PC-3 (cell line): Measurements from ENCODE around the gene MAPK7. TPM values are rescaled to one million over a fixed set of nuclear protein-coding genes. Genes with fewer than 3 reads are reported as not detected.
A peak's percentile ranks its signal among the peaks of the same experiment; 100 is the strongest.

Experiments
- ATAC-seq: fragments of 200-7000 bp; cut with Tn5 transposase; 2 replicates; pipeline ENCODE4 v1.9.1; 2020; ENCODE audit warnings: mild to moderate bottlenecking, moderate library complexity
- BruUV-seq: library from RNA; stranded (reverse); fragments of 400-500 nt; replicated peaks from 2 replicates; lab custom pipeline; 2021; lab: Mats Ljungman, UMichigan
- CTCF ChIA-PET: fragments of 300-600 bp; sonication (Branson Sonifier 250); formaldehyde crosslinking; loops from one replicate; lab custom pipeline; 2022; ENCODE audit warnings: antibody characterized with exemption; lab: Charles Lee
- POLR2A ChIA-PET: fragments of 300-600 bp; sonication (Branson Sonifier 250); formaldehyde crosslinking; loops from one replicate; lab custom pipeline; 2022; ENCODE audit warnings: antibody characterized with exemption; ENCODE audit not compliant: unreplicated experiment; lab: Charles Lee
- DNase-seq: peaks from one replicate; pipeline ENCODE4 v3.0.0-alpha.2; 2015
- H2AFZ ChIP-seq: fragments of 300-600 bp; sonication (generic); 2 replicates; pipeline ENCODE4 v1.6.0; 2016; ENCODE audit warnings: antibody characterized with exemption, low read length
- H3F3A ChIP-seq: fragments of 300-600 bp; sonication (generic); one replicate; pipeline ENCODE4 v1.6.0; 2017; ENCODE audit warnings: antibody characterized with exemption, low read length, control low read depth, mild to moderate bottlenecking; ENCODE audit not compliant: unreplicated experiment
- H3K27ac ChIP-seq: fragments of 300-600 bp; sonication (generic); 2 replicates; pipeline ENCODE4 v1.5.1; 2016; ENCODE audit warnings: mild to moderate bottlenecking, low read length
- H3K27me3 ChIP-seq: fragments of 300-600 bp; sonication (generic); 2 replicates; pipeline ENCODE4 v1.6.1; 2016; ENCODE audit warnings: low read length, mixed read lengths
- H3K36me3 ChIP-seq: fragments of 300-600 bp; sonication (generic); 2 replicates; pipeline ENCODE4 v1.6.1; 2016; ENCODE audit warnings: low read depth, mixed run types, low read length, mixed read lengths
- H3K4me1 ChIP-seq: fragments of 300-600 bp; sonication (generic); 2 replicates; pipeline ENCODE4 v1.5.1; 2016; ENCODE audit warnings: low read length; ENCODE audit not compliant: insufficient read depth
- H3K4me2 ChIP-seq: fragments of 300-600 bp; sonication (generic); 2 replicates; pipeline ENCODE4 v1.6.0; 2016; ENCODE audit warnings: low read length
- H3K4me3 ChIP-seq: fragments of 300-600 bp; sonication (generic); 2 replicates; pipeline ENCODE4 v1.5.1; 2016; ENCODE audit warnings: mild to moderate bottlenecking, low read length, mixed read lengths
- H3K79me2 ChIP-seq: fragments of 300-600 bp; sonication (generic); 2 replicates; pipeline ENCODE4 v1.6.1; 2017; ENCODE audit warnings: low read length, mixed read lengths
- H3K9ac ChIP-seq: fragments of 300-600 bp; sonication (generic); 2 replicates; pipeline ENCODE4 v1.6.0; 2016; ENCODE audit warnings: mild to moderate bottlenecking, low read length
- H3K9me2 ChIP-seq: fragments of 300-600 bp; sonication (generic); replicated peaks from 2 replicates; pipeline ENCODE4 v1.6.1; 2016; ENCODE audit warnings: mixed run types, low read length, mixed read lengths
- H3K9me3 ChIP-seq: fragments of 300-600 bp; sonication (generic); 2 replicates; pipeline ENCODE4 v1.6.1; 2016; ENCODE audit warnings: low read length, mixed read lengths
- H4K20me1 ChIP-seq: fragments of 300-600 bp; sonication (generic); 2 replicates; pipeline ENCODE4 v1.6.1; 2016; ENCODE audit warnings: low read length, mixed read lengths
- CTCF ChIP-seq: fragments of 300-600 bp; sonication (generic); conservative IDR thresholded peaks from 2 replicates; pipeline ENCODE4 v1.5.1; 2017; ENCODE audit warnings: antibody characterized with exemption, low read depth, mild to moderate bottlenecking, low read length
- EZH2 ChIP-seq: fragments of 300-600 bp; sonication (generic); IDR thresholded peaks from one replicate; pipeline ENCODE4 v1.6.1; 2017; ENCODE audit warnings: antibody characterized with exemption, mild to moderate bottlenecking, low read length; ENCODE audit not compliant: unreplicated experiment
- EZH2phosphoT487 ChIP-seq: fragments of 300-600 bp; sonication (generic); IDR thresholded peaks from 2 replicates; pipeline ENCODE4 v1.6.1; 2018; ENCODE audit warnings: mild to moderate bottlenecking, antibody characterized with exemption, low read length, borderline replicate concordance
- intact Hi-C: fragments of 100-400 bp; cut with micrococcal nuclease; formaldehyde crosslinking; loops from 2 replicates; pipeline ENCODE4 v1.9.0; 2023
- total RNA-seq: library from RNA; depleted of rRNA; stranded (reverse); fragments of >200 nt; gene quantifications from 2 replicates; pipeline ENCODE4 v1.2.3, GENCODE V29; 2014

MAPK7 gene
- total RNA-seq, 1 experiment from 2014 or later: 9.8 TPM

- H3K9ac ChIP-seq: peak within 1 kb of the TSS; percentile 77
- ATAC-seq: peak; percentile 83
- H3K27me3 ChIP-seq: no peaks in the 10 kb centered on the region
- no peaks in the 10 kb centered on the region for H3K36me3 ChIP-seq
- peak within 1 kb of the TSS; percentile 59 for H3K27ac ChIP-seq
- no peaks in the 10 kb centered on the region for H3F3A ChIP-seq
- BruUV-seq: no TSS peak
- intact Hi-C loops: loop anchor here (1.0 to 10.0 kb wide), 3 partner anchors 15 to 402 kb away; no protein-coding TSS in a partner anchor
- peak within 1 kb of the TSS; percentile 79 for H3K4me3 ChIP-seq
- H2AFZ ChIP-seq: peak within 1 kb of the TSS; percentile 87
- ChIA-PET POLR2A (interaction anchor here (0.6 to 1.7 kb wide), 3 partner anchors 15 to 40 kb away, joined by 4 to 13 read pairs (median 5); no protein-coding TSS in a partner anchor), CTCF (interaction anchor here (1.1 to 1.6 kb wide), 6 partner anchors 9 to 400 kb away, joined by 3 to 17 read pairs (median 9); partner anchors contain the start of gene MAPK7)
- peak; percentile 98 for DNase-seq
- peaks cover 10% of the 10 kb centered on the region for H3K4me1 ChIP-seq
- peak within 1 kb of the TSS; percentile 89 for H3K4me2 ChIP-seq
- H3K9me2 ChIP-seq: no peaks in the 10 kb centered on the region
- no peaks in the 10 kb centered on the region for H3K9me3 ChIP-seq
- no peaks in the 10 kb centered on the region for H4K20me1 ChIP-seq
- no peak for TF ChIP-seq EZH2phosphoT487
- TF ChIP-seq CTCF: peak; percentile 98
- H3K79me2 ChIP-seq: peaks cover 4% of the 10 kb centered on the region
Observed at GRCh38 chr17:19362277-19363113, 15.8 kb upstream of the MAPK7 start, which contains the start of gene B9D1. Gene B9D1 (minus strand): TSS chr17:19362723. CDS start chr17:19362569, 154 bp downstream.

- intact Hi-C loops: loop anchor here (1.0 to 10.0 kb wide), 3 partner anchors 14 to 402 kb away; no protein-coding TSS in a partner anchor
- Histone ChIP-seq H2AFZ (peak overlapping the region; percentile 87), H3K9me2 (no peaks in the 10 kb centered on the region), H3K4me3 (peak overlapping the region; percentile 79), H3K4me2 (peak overlapping the region; percentile 89), H3K9ac (peak overlapping the region; percentile 77), H3K4me1 (peaks cover 10% of the 10 kb centered on the region), H3K9me3 (no peaks in the 10 kb centered on the region), H3K36me3 (no peaks in the 10 kb centered on the region), H4K20me1 (no peaks in the 10 kb centered on the region), H3K79me2 (peaks cover 4% of the 10 kb centered on the region), H3K27me3 (no peaks in the 10 kb centered on the region), H3F3A (no peaks in the 10 kb centered on the region), H3K27ac (no peak overlapping the region)
- ATAC-seq (no peak), DNase-seq (no peak)
- CTCF ChIA-PET: interaction anchor here (1.1 to 1.6 kb wide), 6 partner anchors 9 to 399 kb away, joined by 3 to 17 read pairs (median 9); partner anchors contain the start of gene MAPK7
- POLR2A ChIA-PET: interaction anchor here (0.6 to 1.7 kb wide), 3 partner anchors 14 to 40 kb away, joined by 4 to 13 read pairs (median 5); no protein-coding TSS in a partner anchor
- TF ChIP-seq CTCF: peak; percentile 48; the same call in 1 of the 2 replicates
- TF ChIP-seq EZH2: no peak
- no TSS peak for BruUV-seq
Observed at GRCh38 chr17:19363114-19363438, 15.2 kb upstream of the MAPK7 start.
